Bronchial epithelial cell (primary cell): Measurements from ENCODE around the gene BRSK1. TPM values are rescaled to one million over a fixed set of nuclear protein-coding genes. Genes with fewer than 3 reads are reported as not detected.

ENCODE experiments used
- DNase-seq: peaks from one replicate; pipeline ENCODE4 v3.0.0-alpha.2; 2010; ENCODE audit warnings: low read depth
- FAIRE-seq: peaks from 2 replicates; lab custom pipeline; 2011; peaks lifted over from hg19 to GRCh38; lab: Jason Lieb, UNC
- H3K27me3 ChIP-seq: 2 replicates; pipeline ENCODE4 v1.5.1; 2011; ENCODE audit warnings: low read length; ENCODE audit not compliant: control insufficient read depth, insufficient read depth
- H3K36me3 ChIP-seq: 2 replicates; pipeline ENCODE4 v1.5.1; 2011; ENCODE audit warnings: low read length; ENCODE audit not compliant: control insufficient read depth, insufficient read depth
- H3K4me3 ChIP-seq: 2 replicates; pipeline ENCODE4 v1.5.1; 2011; ENCODE audit warnings: mild to moderate bottlenecking, low read depth, low read length, control low read depth
- total RNA-seq: library from RNA; depleted of rRNA; stranded (reverse); fragments of >200 nt; gene quantifications from 2 replicates; pipeline ENCODE4 v1.2.1, GENCODE V29; 2014
- TF ChIP-seq, protein P1 (sequence below): IDR thresholded peaks from 2 replicates; pipeline ENCODE4 v1.5.1; 2011; ENCODE audit warnings: mild to moderate bottlenecking, moderate library complexity, low read length, control low read depth, inconsistent platforms; ENCODE audit not compliant: insufficient read depth, severe bottlenecking

BRSK1 gene
- total RNA-seq, 1 donor from 2014 or later = 0.53 TPM

GRCh38 chr19:55305491-55305890, 21.7 kb downstream of the BRSK1 start:
- FAIRE-seq (no peak), DNase-seq (peak; percentile 26)
- TF ChIP-seq, protein P1, sequence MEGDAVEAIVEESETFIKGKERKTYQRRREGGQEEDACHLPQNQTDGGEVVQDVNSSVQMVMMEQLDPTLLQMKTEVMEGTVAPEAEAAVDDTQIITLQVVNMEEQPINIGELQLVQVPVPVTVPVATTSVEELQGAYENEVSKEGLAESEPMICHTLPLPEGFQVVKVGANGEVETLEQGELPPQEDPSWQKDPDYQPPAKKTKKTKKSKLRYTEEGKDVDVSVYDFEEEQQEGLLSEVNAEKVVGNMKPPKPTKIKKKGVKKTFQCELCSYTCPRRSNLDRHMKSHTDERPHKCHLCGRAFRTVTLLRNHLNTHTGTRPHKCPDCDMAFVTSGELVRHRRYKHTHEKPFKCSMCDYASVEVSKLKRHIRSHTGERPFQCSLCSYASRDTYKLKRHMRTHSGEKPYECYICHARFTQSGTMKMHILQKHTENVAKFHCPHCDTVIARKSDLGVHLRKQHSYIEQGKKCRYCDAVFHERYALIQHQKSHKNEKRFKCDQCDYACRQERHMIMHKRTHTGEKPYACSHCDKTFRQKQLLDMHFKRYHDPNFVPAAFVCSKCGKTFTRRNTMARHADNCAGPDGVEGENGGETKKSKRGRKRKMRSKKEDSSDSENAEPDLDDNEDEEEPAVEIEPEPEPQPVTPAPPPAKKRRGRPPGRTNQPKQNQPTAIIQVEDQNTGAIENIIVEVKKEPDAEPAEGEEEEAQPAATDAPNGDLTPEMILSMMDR = no peak
- Histone ChIP-seq H3K36me3 (no peaks in the 10 kb centered on the region), H3K27me3 (no peaks in the 10 kb centered on the region), H3K4me3 (no peak overlapping the region)

GRCh38 chr19:55305983-55306562, 22.3 kb downstream of the BRSK1 start:
- H3K36me3 ChIP-seq = no peaks in the 10 kb centered on the region
- no peak for DNase-seq
- no peak overlapping the region for H3K4me3 ChIP-seq
- no peaks in the 10 kb centered on the region for H3K27me3 ChIP-seq
- TF ChIP-seq, protein P1 = no peak
- no peak for FAIRE-seq

- Histone ChIP-seq H3K27me3 (no peaks in the 10 kb centered on the region), H3K4me3 (no peak overlapping the region), H3K36me3 (no peaks in the 10 kb centered on the region)
- TF ChIP-seq, protein P1 = no peak
- DNase-seq (no peak), FAIRE-seq (no peak)
Observed at GRCh38 chr19:55306712-55307111, 22.9 kb downstream of the BRSK1 start.

DNA sequence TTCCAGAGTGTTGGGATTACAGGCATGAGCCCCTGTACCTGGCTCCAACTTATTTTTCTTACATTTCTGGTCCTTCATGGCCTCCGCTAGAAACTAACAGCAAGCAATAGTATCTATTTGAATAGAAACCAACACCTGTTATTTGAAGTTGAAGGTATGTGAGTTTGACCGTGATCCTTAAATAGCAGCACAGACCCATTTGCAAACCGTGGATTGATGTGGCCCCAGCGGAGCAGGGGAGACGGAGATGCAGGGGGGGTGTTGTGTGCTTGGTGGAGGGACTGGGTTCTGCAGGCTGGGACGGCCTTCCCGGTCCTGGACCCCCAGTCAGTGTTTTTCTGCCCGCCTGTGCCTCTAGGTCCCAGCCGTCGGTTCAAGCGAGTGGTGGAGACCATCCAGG, 24.5 kb downstream of the BRSK1 start:
- TF ChIP-seq, protein P1 = no peak
- no peak for FAIRE-seq

DNA sequence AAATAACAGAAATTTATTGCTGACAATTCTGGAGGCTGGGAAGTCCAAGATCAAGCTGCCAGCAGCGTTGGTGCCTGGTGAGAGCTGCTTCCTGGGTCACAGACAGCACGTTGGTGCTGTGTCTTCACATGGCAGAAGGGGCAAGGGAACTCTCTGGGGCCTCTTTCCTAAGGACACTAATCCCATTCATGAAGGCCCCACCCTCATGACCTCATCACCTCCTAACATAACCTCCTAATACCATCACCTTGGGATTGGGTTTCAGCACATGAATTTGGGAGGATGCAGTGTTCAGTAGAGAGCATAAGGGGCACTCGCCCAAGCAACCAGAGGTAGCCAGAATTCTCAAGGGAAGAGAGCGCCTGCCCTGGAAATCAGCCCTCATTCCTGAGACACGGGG, 25.7 kb downstream of the BRSK1 start:
- DNase-seq (no peak), FAIRE-seq (no peak)
- no peak overlapping the region for H3K4me3 ChIP-seq
- no peaks in the 10 kb centered on the region for H3K36me3 ChIP-seq
- H3K27me3 ChIP-seq = no peaks in the 10 kb centered on the region
- TF ChIP-seq, protein P1 = no peak

More for the DNA sequence above, 24.5 kb downstream of the BRSK1 start:
- no peak overlapping the region for H3K4me3 ChIP-seq
- no peak for DNase-seq
- H3K27me3 ChIP-seq = no peaks in the 10 kb centered on the region
- H3K36me3 ChIP-seq = no peaks in the 10 kb centered on the region

DNA sequence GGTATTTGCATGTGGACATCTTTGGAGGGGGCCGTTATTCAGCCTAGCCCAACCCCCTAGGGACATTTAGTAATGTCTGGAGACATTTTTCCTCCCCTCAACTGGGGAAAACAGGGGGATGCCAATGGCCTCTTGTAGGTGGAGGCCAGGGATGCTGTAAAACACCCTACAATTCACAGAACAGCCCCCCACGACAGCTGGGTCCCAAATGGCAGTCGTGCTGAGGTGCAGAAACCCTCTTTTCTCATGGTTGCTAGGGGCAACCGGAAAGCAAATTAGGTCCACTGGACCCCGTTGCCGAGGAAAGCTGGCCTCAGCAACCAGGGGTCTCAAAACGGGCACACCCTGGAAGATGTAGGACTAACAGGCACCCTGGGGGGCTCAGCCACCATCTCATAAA, 26.7 kb downstream of the BRSK1 start:
- no peaks in the 10 kb centered on the region for H3K36me3 ChIP-seq
- TF ChIP-seq, protein P1 = no peak

More for the DNA sequence above, 26.7 kb downstream of the BRSK1 start:
- Histone ChIP-seq H3K4me3 (no peak overlapping the region), H3K27me3 (no peaks in the 10 kb centered on the region)
- FAIRE-seq (no peak), DNase-seq (no peak)
